ENCODE data around the gene MAML3. TPM values are rescaled to one million over a fixed set of nuclear protein-coding genes. Genes with fewer than 3 reads are reported as not detected.

The MAML3 gene
- total RNA-seq, 1 experiment from 2014 or later, result 2.4 TPM

- DNase-seq (ENCODE audit: low read depth, low spot score), result no peak
- in situ Hi-C loops (cut with HindIII; ENCODE audit: low pct_unique_long_range_greater_than_20kb, low sequenced_read_pairs), result no loop called here
These were observed 379.1 kb downstream of the MAML3 start for GRCh38 chr4:139774759-139775487.

DNA sequence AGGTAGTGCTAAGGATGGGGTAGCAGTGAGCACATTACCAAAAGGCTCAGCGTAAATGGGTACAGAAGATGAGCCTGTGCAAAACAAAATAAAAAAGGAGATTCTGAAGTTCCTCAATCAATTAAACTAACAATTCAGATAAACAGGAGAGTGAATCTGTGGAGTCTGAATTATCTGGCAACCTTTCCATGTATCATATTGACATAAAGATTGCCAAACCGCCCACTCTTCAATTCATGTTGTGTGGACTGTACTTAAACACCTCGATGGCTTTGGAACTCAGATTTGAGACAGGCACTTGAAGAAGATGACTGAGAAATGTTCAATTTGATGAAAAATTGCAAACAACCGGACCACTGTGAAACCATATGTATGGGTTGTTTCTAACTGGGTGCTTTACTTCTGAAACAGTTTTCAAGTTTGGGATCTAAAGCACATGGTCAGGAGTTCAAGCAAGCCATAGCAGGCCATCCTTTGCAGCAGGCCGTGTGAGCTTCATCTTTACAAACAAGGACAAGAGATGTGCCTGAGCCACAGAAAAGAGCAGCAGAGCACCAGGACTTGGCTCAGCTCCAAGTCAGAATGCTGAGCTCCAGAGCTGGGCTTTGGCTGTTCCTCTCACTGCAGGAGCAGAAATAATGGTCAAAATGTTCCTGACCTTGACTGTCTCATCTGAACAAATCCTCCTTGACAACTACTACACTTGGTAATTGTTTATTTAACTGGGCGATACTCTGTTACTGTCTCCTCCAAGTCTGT is 380.2 kb downstream of the MAML3 start:
- in situ Hi-C loops (cut with HindIII; ENCODE audit: low pct_unique_long_range_greater_than_20kb, low sequenced_read_pairs), result no loop called here
- no peak for DNase-seq (ENCODE audit: low read depth, low spot score)

GRCh38 chr4:139770361-139770760 is 383.6 kb downstream of the MAML3 start:
- in situ Hi-C loops (cut with HindIII; ENCODE audit: low pct_unique_long_range_greater_than_20kb, low sequenced_read_pairs), result no loop called here
- no peak for DNase-seq (ENCODE audit: low read depth, low spot score)

- no peak for DNase-seq (ENCODE audit: low read depth, low spot score)
- in situ Hi-C loops (cut with HindIII; ENCODE audit: low pct_unique_long_range_greater_than_20kb, low sequenced_read_pairs), result no loop called here
These were observed 384.6 kb downstream of the MAML3 start for GRCh38 chr4:139769364-139769763.

DNA sequence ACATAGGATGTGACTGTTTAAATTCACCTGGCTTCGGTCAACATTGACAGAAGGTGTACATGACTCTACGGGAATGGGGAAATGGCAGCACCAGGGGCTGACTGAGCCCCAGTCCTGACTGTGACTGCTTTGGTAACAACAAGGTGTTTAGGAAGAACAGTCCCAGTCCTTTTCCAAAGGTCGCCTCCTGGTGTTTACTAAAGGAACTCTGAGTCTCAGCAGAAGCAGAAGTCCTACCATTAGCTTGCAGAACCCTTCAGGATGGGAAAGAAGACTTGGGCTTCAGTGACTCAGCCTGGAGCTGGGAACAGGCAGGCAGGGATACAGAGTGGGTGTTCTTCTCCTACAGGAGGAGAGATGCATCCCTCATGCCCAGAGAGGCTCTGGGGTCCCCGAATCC is 385.1 kb downstream of the MAML3 start:
- in situ Hi-C loops (cut with HindIII; ENCODE audit: low pct_unique_long_range_greater_than_20kb, low sequenced_read_pairs), result no loop called here
- DNase-seq (ENCODE audit: low read depth, low spot score), result peak; percentile 65

DNA sequence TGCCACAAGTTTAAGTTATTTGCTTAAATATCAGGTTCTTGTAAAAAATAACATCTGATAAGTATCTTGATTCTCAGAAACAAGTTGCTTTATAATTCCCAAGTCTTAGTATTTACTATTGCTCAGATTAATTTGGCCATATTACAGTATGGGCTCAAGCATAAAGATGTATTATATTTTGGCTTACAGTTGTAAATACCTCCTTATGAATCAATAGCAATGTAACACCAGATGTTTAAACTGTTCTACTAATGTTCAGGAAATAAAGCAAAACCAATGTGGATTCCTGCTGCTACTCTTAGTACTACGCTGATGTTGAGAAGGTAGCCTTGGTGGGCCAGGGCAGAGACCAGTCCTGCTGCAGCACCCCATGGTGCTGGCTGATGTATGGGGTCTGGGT is 385.6 kb downstream of the MAML3 start:
- DNase-seq (ENCODE audit: low read depth, low spot score), result no peak
- in situ Hi-C loops (cut with HindIII; ENCODE audit: low pct_unique_long_range_greater_than_20kb, low sequenced_read_pairs), result no loop called here

GRCh38 chr4:139767585-139767984 is 386.4 kb downstream of the MAML3 start:
- no peak for DNase-seq (ENCODE audit: low read depth, low spot score)
- in situ Hi-C loops (cut with HindIII; ENCODE audit: low pct_unique_long_range_greater_than_20kb, low sequenced_read_pairs), result no loop called here

GRCh38 chr4:139767168-139767567 is 386.8 kb downstream of the MAML3 start:
- in situ Hi-C loops (cut with HindIII; ENCODE audit: low pct_unique_long_range_greater_than_20kb, low sequenced_read_pairs), result no loop called here
- DNase-seq (ENCODE audit: low read depth, low spot score), result no peak

GRCh38 chr4:139764686-139765310 is 389.2 kb downstream of the MAML3 start:
- no peak for DNase-seq (ENCODE audit: low read depth, low spot score)
- in situ Hi-C loops (cut with HindIII; ENCODE audit: low pct_unique_long_range_greater_than_20kb, low sequenced_read_pairs), result no loop called here

DNA sequence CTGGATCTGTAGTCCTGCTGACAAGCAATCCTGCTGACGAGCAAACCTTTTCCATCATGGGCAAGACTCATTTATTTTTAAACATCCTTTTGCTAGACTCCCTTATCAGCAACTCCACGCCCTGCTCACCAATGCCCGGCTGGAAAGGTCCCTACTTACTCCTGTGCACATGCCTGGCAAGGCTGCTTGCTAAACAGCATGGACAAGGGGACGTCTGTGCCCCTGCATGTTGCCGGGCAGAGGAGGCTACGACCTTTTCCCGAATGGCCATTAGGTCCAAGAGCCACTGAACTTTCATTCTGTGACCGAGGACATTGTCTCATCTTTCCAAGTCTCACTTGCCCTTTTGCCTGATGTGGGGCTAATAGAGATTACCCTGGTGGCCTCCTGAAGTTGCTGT is 389.8 kb downstream of the MAML3 start:
- in situ Hi-C loops (cut with HindIII; ENCODE audit: low pct_unique_long_range_greater_than_20kb, low sequenced_read_pairs), result no loop called here
- DNase-seq (ENCODE audit: low read depth, low spot score), result no peak

DNA sequence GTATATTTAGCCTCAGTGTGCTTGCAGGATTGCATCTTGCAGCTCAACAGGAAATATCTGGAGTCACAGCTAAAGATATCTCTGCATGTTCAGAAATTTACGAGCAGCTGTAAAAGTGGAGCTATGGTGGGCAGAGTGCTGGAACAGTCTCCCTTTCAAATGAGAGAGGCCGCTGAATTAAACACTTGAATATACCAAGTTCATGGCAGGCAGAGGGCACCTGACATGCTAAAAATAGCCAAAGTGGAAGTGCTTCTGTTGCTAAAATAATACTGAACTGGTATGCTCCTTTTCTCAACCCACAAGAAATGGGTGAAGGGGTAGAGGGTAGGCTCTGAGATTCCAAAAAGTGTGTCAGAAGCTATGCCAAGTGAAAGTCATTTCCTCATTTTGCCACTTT is 390.3 kb downstream of the MAML3 start:
- in situ Hi-C loops (cut with HindIII; ENCODE audit: low pct_unique_long_range_greater_than_20kb, low sequenced_read_pairs), result no loop called here
- peak; percentile 38 for DNase-seq (ENCODE audit: low read depth, low spot score)

GRCh38 chr4:139763205-139763604 is 390.8 kb downstream of the MAML3 start:
- in situ Hi-C loops (cut with HindIII; ENCODE audit: low pct_unique_long_range_greater_than_20kb, low sequenced_read_pairs), result no loop called here
- no peak for DNase-seq (ENCODE audit: low read depth, low spot score)

DNA sequence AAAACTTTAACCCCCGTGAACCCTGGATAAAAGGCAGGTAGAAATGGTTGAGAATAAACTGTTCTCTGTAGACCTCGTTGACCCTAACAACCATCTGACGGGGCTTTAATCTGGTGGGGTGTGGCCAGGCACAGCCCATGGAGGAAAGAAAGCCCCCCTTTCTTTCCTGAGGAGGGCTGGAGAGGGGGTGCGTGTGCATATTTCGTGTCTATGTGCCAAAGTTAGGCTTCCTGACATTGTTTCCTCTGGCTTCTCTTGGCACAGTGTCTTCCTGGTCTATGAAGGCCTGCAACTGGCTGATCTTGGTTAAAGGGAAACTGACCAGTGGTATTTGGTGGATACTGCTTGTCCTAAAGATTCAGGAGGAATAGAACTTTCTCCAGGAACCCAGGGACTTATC is 391.3 kb downstream of the MAML3 start:
- no peak for DNase-seq (ENCODE audit: low read depth, low spot score)
- in situ Hi-C loops (cut with HindIII; ENCODE audit: low pct_unique_long_range_greater_than_20kb, low sequenced_read_pairs), result no loop called here

- DNase-seq (ENCODE audit: low read depth, low spot score), result peak; percentile 77
- in situ Hi-C loops (cut with HindIII; ENCODE audit: low pct_unique_long_range_greater_than_20kb, low sequenced_read_pairs), result no loop called here
These were observed 392.5 kb downstream of the MAML3 start for GRCh38 chr4:139761461-139761860.

- in situ Hi-C loops (cut with HindIII; ENCODE audit: low pct_unique_long_range_greater_than_20kb, low sequenced_read_pairs), result no loop called here
- no peak for DNase-seq (ENCODE audit: low read depth, low spot score)
These were observed 393.4 kb downstream of the MAML3 start for GRCh38 chr4:139760567-139760966.

GRCh38 chr4:139759097-139759496 is 394.9 kb downstream of the MAML3 start:
- in situ Hi-C loops (cut with HindIII; ENCODE audit: low pct_unique_long_range_greater_than_20kb, low sequenced_read_pairs), result no loop called here
- no peak for DNase-seq (ENCODE audit: low read depth, low spot score)

- DNase-seq (ENCODE audit: low read depth, low spot score), result no peak
- in situ Hi-C loops (cut with HindIII; ENCODE audit: low pct_unique_long_range_greater_than_20kb, low sequenced_read_pairs), result no loop called here
These were observed 397.4 kb downstream of the MAML3 start for GRCh38 chr4:139756391-139757180.

DNA sequence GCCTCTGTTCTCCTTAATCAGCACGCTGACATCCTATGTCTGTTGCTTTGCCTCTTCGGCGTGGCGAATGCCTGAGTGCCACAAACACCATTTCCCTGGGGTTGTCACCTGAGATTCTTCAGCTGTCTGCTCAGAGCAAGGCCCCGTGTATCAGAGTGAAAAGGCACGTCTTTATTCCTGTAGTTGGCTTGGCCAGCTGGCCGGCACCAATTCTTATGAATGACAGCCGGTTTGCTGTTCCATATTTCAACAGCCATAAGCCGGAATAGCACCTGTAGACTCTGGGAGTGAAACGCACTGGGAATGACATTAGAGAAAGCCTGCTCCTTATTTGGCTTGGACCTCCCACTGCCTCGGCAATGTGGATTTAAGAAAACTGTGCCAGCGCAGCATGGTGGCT is 399.0 kb downstream of the MAML3 start:
- in situ Hi-C loops (cut with HindIII; ENCODE audit: low pct_unique_long_range_greater_than_20kb, low sequenced_read_pairs), result no loop called here
- no peak for DNase-seq (ENCODE audit: low read depth, low spot score)
